ENCODE results near the gene SHISA9. TPM values are rescaled to one million over a fixed set of nuclear protein-coding genes. Genes with fewer than 3 reads are reported as not detected.

SHISA9 gene
- total RNA-seq, 1 donor from 2014 or later: not detected

- Histone ChIP-seq H3K27ac (no peak overlapping the region), H3K9me3 (no peaks in the 10 kb centered on the region), H3K4me1 (no peaks in the 10 kb centered on the region), H3K36me3 (no peaks in the 10 kb centered on the region), H3K4me3 (no peak overlapping the region), H3K27me3 (ENCODE audit: low read depth) (no peaks in the 10 kb centered on the region)
- no peak for DNase-seq
- intact Hi-C loops (cut with DNase I): no loop called here
- ATAC-seq: no peak
- TF ChIP-seq, protein P1, sequence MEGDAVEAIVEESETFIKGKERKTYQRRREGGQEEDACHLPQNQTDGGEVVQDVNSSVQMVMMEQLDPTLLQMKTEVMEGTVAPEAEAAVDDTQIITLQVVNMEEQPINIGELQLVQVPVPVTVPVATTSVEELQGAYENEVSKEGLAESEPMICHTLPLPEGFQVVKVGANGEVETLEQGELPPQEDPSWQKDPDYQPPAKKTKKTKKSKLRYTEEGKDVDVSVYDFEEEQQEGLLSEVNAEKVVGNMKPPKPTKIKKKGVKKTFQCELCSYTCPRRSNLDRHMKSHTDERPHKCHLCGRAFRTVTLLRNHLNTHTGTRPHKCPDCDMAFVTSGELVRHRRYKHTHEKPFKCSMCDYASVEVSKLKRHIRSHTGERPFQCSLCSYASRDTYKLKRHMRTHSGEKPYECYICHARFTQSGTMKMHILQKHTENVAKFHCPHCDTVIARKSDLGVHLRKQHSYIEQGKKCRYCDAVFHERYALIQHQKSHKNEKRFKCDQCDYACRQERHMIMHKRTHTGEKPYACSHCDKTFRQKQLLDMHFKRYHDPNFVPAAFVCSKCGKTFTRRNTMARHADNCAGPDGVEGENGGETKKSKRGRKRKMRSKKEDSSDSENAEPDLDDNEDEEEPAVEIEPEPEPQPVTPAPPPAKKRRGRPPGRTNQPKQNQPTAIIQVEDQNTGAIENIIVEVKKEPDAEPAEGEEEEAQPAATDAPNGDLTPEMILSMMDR (IDR thresholded peaks at IDR 0.05): no peak
These were observed 219.2 kb downstream of the SHISA9 start for GRCh38 chr16:13120557-13120956.

DNA sequence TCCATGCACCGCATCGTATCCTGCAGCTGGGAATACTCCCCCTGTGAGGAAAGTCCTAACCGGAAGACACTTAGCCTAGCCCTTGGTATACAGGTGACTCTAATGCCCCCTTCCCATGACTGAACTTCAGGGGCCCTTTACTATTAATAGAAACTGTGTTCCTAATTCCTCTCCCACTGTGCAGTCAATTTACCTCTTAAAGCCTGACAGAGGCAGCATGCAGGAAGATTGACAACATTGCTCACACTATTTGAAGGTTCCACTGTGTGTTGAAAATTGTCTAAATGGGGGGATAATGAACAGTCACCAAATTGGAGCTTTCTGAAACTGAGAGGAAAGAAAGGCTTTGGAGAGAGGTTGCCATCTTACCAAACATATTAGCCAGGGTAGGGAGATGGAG lies 222.6 kb downstream of the SHISA9 start:
- intact Hi-C loops (cut with DNase I): no loop called here
- TF ChIP-seq, protein P1 (IDR thresholded peaks at IDR 0.05): no peak
- Histone ChIP-seq H3K4me1 (no peaks in the 10 kb centered on the region), H3K36me3 (no peaks in the 10 kb centered on the region), H3K4me3 (no peak overlapping the region), H3K9me3 (no peaks in the 10 kb centered on the region), H3K27me3 (ENCODE audit: low read depth) (no peaks in the 10 kb centered on the region), H3K27ac (no peak overlapping the region)
- DNase-seq (no peak), ATAC-seq (no peak)

DNA sequence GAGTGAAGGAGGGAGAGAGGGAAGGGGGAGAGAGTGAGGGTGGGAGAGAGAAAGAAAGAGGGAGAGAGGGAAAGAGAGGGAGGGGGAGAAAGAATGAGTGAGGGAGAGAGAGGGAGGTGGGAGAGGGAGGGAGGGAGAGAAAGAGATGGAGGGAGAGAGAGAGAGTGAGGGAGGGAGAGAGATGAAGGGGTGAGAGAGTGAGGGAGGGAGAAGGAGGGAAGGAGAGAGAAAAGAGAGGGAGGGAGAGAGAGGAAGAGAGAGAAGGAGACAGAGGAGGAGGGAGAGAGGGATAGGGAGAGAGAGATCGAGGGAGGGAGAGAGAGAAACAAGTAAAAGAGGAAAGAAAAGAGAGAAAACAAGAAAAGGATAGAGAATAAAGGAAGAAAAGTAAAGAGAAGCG lies 225.7 kb downstream of the SHISA9 start:
- intact Hi-C loops (cut with DNase I): no loop called here
- Histone ChIP-seq H3K4me1 (no peaks in the 10 kb centered on the region), H3K27me3 (ENCODE audit: low read depth) (no peaks in the 10 kb centered on the region), H3K4me3 (no peak overlapping the region), H3K9me3 (no peaks in the 10 kb centered on the region), H3K27ac (no peak overlapping the region), H3K36me3 (no peaks in the 10 kb centered on the region)
- ATAC-seq: no peak
- TF ChIP-seq, protein P1 (IDR thresholded peaks at IDR 0.05): no peak
- DNase-seq: no peak

GRCh38 chr16:13130586-13130985 lies 229.2 kb downstream of the SHISA9 start:
- TF ChIP-seq, protein P1 (IDR thresholded peaks at IDR 0.05): no peak
- no peaks in the 10 kb centered on the region for H3K9me3 ChIP-seq
- H3K4me1 ChIP-seq: no peaks in the 10 kb centered on the region
- no peak overlapping the region for H3K27ac ChIP-seq
- intact Hi-C loops (cut with DNase I): no loop called here
- DNase-seq (no peak), ATAC-seq (no peak)
- no peak overlapping the region for H3K4me3 ChIP-seq
- H3K36me3 ChIP-seq: no peaks in the 10 kb centered on the region
- H3K27me3 ChIP-seq (ENCODE audit: low read depth): no peaks in the 10 kb centered on the region

DNA sequence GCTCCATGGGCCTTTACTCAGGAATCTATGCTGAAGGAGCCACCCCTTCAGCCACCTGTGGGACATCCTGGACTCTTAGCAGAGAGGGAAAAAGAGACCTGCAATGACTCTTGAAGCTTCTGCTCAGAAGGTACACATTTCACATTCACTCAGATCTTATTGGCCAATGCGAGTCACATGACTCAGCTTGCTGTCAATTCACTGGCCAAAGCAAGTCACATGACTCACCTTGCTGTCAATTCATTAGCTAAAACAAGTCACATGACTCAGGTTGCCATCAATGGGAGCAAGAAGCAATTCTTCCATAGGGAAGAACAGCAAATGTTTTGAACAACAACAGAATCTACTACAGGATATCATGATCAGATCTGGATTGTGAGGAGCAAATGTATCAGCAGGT lies 233.4 kb downstream of the SHISA9 start:
- no peak for DNase-seq
- TF ChIP-seq, protein P1 (IDR thresholded peaks at IDR 0.05): no peak
- Histone ChIP-seq H3K27me3 (ENCODE audit: low read depth) (no peaks in the 10 kb centered on the region), H3K9me3 (no peaks in the 10 kb centered on the region), H3K27ac (no peak overlapping the region), H3K4me3 (no peak overlapping the region), H3K4me1 (no peaks in the 10 kb centered on the region), H3K36me3 (no peaks in the 10 kb centered on the region)
- ATAC-seq: no peak
- intact Hi-C loops (cut with DNase I): no loop called here

DNA sequence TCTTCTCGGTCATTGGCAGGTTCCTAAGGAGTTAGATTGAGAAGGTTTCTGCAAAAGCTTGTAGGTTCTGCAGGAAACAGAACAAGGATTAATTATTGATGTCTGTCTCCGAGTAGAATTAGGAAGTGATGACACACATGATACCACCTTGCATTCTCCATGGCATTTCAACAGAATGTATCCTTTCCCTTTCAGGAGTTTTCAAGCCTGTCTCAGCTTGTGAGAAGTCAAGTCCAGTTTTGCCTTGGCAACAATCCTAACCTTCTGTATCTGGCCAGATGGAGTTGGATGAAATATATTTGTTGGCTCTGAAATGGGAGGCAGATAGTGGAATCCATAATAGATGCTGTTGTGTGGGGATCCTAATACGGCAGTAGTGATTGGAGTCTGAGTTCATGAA lies 235.5 kb downstream of the SHISA9 start:
- TF ChIP-seq, protein P1 (IDR thresholded peaks at IDR 0.05): no peak
- ATAC-seq: no peak

More for the DNA sequence above, 235.5 kb downstream of the SHISA9 start:
- Histone ChIP-seq H3K4me3 (no peak overlapping the region), H3K9me3 (no peaks in the 10 kb centered on the region), H3K27me3 (ENCODE audit: low read depth) (no peaks in the 10 kb centered on the region), H3K4me1 (no peaks in the 10 kb centered on the region), H3K27ac (no peak overlapping the region), H3K36me3 (no peaks in the 10 kb centered on the region)
- no peak for DNase-seq
- intact Hi-C loops (cut with DNase I): no loop called here
